GM10266 (cell line): ENCODE data around the gene GNAI2.
A peak's percentile ranks its signal among the peaks of the same experiment; 100 is the strongest.

Experiments
- DNase-seq: peaks from one replicate; pipeline ENCODE4 v3.0.0; 2012; ENCODE audit errors: extremely low spot score
- TF ChIP-seq, protein P1 (sequence below): IDR thresholded peaks from 2 replicates; pipeline ENCODE4 v1.5.1; 2012; ENCODE audit warnings: mild to moderate bottlenecking, low read depth; ENCODE audit not compliant: control insufficient read depth, insufficient read depth; ENCODE audit errors: missing control alignments

The GNAI2 gene

GRCh38 chr3:50212502-50212901 lies 23.5 kb upstream of the GNAI2 start:
- DNase-seq: no peak

GRCh38 chr3:50212971-50213370 lies 23.0 kb upstream of the GNAI2 start:
- DNase-seq: no peak
- TF ChIP-seq, protein P1, sequence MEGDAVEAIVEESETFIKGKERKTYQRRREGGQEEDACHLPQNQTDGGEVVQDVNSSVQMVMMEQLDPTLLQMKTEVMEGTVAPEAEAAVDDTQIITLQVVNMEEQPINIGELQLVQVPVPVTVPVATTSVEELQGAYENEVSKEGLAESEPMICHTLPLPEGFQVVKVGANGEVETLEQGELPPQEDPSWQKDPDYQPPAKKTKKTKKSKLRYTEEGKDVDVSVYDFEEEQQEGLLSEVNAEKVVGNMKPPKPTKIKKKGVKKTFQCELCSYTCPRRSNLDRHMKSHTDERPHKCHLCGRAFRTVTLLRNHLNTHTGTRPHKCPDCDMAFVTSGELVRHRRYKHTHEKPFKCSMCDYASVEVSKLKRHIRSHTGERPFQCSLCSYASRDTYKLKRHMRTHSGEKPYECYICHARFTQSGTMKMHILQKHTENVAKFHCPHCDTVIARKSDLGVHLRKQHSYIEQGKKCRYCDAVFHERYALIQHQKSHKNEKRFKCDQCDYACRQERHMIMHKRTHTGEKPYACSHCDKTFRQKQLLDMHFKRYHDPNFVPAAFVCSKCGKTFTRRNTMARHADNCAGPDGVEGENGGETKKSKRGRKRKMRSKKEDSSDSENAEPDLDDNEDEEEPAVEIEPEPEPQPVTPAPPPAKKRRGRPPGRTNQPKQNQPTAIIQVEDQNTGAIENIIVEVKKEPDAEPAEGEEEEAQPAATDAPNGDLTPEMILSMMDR: no peak

More at GRCh38 chr3:50212502-50212901, 23.5 kb upstream of the GNAI2 start:
- TF ChIP-seq, protein P1: peak; percentile 13

GRCh38 chr3:50213373-50213772 lies 22.6 kb upstream of the GNAI2 start:
- TF ChIP-seq, protein P1: no peak
- no peak for DNase-seq

DNA sequence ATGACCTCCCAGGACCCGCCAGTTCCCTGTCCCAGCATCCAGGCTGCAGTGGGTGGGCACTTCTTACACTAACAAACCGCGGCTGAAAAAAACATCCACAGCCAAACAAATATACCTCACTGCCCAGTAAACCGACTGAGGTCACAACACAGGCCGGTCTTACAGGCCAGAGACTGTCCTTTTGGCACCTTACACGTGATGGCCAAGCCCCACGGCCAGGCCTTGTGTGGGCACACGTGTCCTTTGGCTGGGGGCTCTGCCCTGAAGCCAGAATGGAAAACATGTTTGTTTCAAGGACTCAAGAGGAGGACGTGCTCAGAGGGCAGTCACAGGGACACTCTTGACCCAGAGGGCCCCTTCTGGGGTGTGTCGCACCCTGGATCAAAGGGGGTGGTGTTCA lies 21.2 kb upstream of the GNAI2 start:
- TF ChIP-seq, protein P1: no peak
- no peak for DNase-seq

- no peak for DNase-seq
Observed at GRCh38 chr3:50215529-50215928, 20.5 kb upstream of the GNAI2 start.

DNA sequence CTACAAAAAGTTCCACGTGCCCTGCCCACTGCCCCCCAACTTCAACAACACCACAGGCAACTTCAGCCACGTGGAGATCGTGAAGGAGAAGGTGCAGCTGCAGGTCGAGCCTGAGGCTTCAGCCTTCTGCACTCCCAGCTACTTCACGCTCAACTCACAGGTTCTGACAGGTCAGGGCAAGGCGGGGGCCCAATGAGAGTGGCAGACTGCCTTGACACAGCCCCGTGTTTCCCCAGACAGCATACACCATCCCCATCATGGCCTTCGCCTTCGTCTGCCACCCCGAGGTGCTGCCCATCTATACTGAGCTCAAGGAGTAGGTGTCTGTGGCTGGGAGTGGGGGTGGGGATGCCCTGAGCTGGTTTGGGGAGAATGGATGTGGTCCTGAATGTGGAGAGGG lies 18.3 kb upstream of the GNAI2 start:
- TF ChIP-seq, protein P1: no peak
- no peak for DNase-seq

More at GRCh38 chr3:50215529-50215928, 20.5 kb upstream of the GNAI2 start:
- TF ChIP-seq, protein P1: no peak

- no peak for DNase-seq
- TF ChIP-seq, protein P1: no peak
Observed at GRCh38 chr3:50218448-50218847, 17.6 kb upstream of the GNAI2 start.
